Lower lobe of right lung (tissue), 2 donors: Measurements from ENCODE around the gene LRRC75A. TPM values are rescaled to one million over a fixed set of nuclear protein-coding genes. Genes with fewer than 3 reads are reported as not detected.
"Not testable (repeated sequence)": the region's sequence is repeated elsewhere in the genome, so short reads cannot be mapped to it uniquely, and the experiment has no call there.

Experiments used
- ATAC-seq, 2 donors: fragments of 200-7000 bp; cut with Tn5 transposase; one replicate each; pipeline ENCODE4 v1.9.1; 2020 to 2022; ENCODE audit warnings: mild to moderate bottlenecking in 2 of 2, moderate library complexity in 2 of 2
- DNase-seq: peaks from one replicate; pipeline ENCODE4 v3.0.0-alpha.2; 2020
- H3K27ac ChIP-seq: fragments of 200-600 bp; one replicate; pipeline ENCODE4 v1.8.0; 2022
- H3K27me3 ChIP-seq: fragments of 200-600 bp; one replicate; pipeline ENCODE4 v1.8.0; 2022; ENCODE audit warnings: low read depth
- H3K36me3 ChIP-seq: fragments of 200-600 bp; one replicate; pipeline ENCODE4 v1.8.0; 2022; ENCODE audit warnings: mild to moderate bottlenecking
- H3K4me1 ChIP-seq: fragments of 200-600 bp; one replicate; pipeline ENCODE4 v1.8.0; 2022
- H3K4me3 ChIP-seq: fragments of 200-600 bp; one replicate; pipeline ENCODE4 v1.8.0; 2022; ENCODE audit warnings: mild to moderate bottlenecking
- H3K9me3 ChIP-seq: fragments of 200-600 bp; one replicate; pipeline ENCODE4 v1.8.0; 2022
- intact Hi-C: fragments of 100-400 bp; cut with DNase I; formaldehyde crosslinking; loops from one replicate; pipeline ENCODE4 v1.11.0; 2022
- total RNA-seq: library from RNA; stranded (reverse); fragmentation: NEBNext Ultra II Directional; extraction: Animal tissue kit (Norgen Biotek cat#: 25700); gene quantifications from one replicate; pipeline ENCODE4 v1.2.1, GENCODE V29; 2021
- TF ChIP-seq, protein P1 (sequence below): fragments of 200-600 bp; IDR thresholded peaks from one replicate; pipeline ENCODE4 v1.8.0; 2022; ENCODE audit warnings: antibody characterized with exemption, mild to moderate bottlenecking
- donor health status: DM: no; HTN: yes; CAD: no; lungs with severe emphysema.

Gene LRRC75A
- total RNA-seq, 1 donor from 2014 or later: 3.8 TPM

DNA sequence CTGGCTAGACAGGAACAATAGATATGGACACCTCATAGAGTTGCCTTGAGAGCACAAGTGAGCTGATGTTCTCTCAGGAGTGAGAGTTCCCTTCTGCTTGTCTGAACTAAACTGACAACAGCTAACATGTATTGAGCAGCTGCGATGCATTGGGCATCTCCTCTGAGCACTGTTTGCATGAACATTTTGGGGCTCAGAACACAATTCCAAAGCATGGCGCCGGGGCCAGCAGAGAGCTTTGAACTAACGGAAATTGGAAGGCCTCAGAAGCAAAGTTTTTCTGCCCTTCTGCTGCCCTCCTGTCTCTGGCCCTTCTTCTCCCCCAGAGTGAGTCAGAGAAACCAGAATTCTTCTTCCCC, 38.5 kb downstream of the LRRC75A start:
- TF ChIP-seq, protein P1, sequence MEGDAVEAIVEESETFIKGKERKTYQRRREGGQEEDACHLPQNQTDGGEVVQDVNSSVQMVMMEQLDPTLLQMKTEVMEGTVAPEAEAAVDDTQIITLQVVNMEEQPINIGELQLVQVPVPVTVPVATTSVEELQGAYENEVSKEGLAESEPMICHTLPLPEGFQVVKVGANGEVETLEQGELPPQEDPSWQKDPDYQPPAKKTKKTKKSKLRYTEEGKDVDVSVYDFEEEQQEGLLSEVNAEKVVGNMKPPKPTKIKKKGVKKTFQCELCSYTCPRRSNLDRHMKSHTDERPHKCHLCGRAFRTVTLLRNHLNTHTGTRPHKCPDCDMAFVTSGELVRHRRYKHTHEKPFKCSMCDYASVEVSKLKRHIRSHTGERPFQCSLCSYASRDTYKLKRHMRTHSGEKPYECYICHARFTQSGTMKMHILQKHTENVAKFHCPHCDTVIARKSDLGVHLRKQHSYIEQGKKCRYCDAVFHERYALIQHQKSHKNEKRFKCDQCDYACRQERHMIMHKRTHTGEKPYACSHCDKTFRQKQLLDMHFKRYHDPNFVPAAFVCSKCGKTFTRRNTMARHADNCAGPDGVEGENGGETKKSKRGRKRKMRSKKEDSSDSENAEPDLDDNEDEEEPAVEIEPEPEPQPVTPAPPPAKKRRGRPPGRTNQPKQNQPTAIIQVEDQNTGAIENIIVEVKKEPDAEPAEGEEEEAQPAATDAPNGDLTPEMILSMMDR: no peak
- Histone ChIP-seq H3K9me3 (no peaks in the 10 kb centered on the region), H3K27me3 (no peaks in the 10 kb centered on the region), H3K4me1 (no peaks in the 10 kb centered on the region), H3K27ac (no peak overlapping the region), H3K4me3 (no peak overlapping the region), H3K36me3 (peaks cover 21% of the 10 kb centered on the region)
- intact Hi-C loops: no loop called here
- no peak for DNase-seq
- ATAC-seq: no peak

DNA sequence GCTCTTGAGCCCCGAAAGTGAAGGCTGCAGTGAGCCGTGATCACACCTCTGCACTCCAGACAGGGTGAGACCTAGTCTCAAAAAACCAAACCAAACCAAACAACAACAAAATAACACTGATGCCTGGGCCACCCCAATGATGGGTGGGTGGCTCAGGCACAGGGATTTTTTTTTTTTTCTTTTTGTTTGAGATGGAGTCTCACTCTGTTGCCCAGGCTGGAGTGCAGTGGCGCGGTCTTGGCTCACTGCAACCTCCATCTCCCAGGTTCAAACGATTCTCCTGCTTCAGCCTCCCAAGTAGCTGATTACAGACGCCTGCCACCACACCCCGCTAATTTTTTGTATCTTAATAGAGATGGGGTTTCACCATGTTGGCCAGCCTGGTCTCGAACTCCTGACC, 39.7 kb downstream of the LRRC75A start:
- H3K27ac ChIP-seq, H3K4me3 ChIP-seq, intact Hi-C loops, H3K27me3 ChIP-seq, ATAC-seq, H3K4me1 ChIP-seq, DNase-seq, H3K9me3 ChIP-seq: not testable (repeated sequence)
- H3K36me3 ChIP-seq: peaks cover 24% of the 10 kb centered on the region

DNA sequence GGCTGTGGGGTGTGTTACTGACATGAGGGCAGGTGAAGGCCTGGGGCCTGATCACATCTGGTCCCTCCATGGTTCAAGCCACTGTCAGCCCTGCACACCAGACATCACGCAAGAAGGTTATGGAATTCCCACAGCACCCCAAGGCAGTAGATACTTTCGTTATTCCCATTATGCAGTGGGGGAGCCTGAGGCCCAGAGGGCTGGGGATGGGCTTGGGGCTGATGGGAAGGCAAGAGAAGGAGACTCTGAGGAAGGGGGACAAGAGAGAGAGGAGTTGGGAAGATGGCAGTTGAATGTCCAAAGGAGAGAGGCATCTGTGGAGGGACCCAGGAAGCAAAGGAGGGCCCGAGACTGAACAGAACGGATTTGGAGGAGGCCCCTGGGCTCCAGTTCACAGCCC, 42.0 kb downstream of the LRRC75A start:
- no peak for DNase-seq
- no peak overlapping the region for H3K27ac ChIP-seq
- peaks cover 43% of the 10 kb centered on the region for H3K36me3 ChIP-seq
- H3K4me3 ChIP-seq: no peak overlapping the region
- H3K9me3 ChIP-seq: no peaks in the 10 kb centered on the region
- no peaks in the 10 kb centered on the region for H3K4me1 ChIP-seq
- ATAC-seq: no peak
- no peaks in the 10 kb centered on the region for H3K27me3 ChIP-seq
- TF ChIP-seq, protein P1: no peak
- intact Hi-C loops: no loop called here

DNA sequence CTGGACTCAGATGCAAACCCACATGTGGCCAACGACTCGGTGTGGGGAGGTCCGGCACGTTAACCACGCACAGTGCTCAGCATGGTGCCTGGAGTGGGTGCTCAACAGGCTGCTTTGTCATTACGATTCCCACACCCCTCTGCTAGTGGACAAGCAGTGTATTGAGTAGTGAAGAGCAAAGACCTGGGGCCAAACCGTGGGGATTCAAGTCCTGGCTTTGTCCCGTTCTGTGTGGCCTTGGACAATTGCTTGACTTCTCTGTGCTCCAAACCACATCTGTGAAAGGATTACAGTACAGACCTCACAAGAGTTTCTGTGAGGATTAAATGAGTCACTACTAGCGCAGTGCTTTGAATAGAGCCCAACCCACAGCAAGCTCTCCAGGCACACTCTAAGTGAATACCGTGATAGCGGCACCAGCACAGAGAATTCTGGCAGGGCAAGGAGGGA, 42.8 kb downstream of the LRRC75A start:
- H3K9me3 ChIP-seq: no peaks in the 10 kb centered on the region
- intact Hi-C loops: no loop called here
- no peaks in the 10 kb centered on the region for H3K4me1 ChIP-seq
- H3K36me3 ChIP-seq: peaks cover 51% of the 10 kb centered on the region
- ATAC-seq (no peak), DNase-seq (no peak)
- H3K4me3 ChIP-seq: no peak overlapping the region
- no peaks in the 10 kb centered on the region for H3K27me3 ChIP-seq
- TF ChIP-seq, protein P1: no peak
- no peak overlapping the region for H3K27ac ChIP-seq

DNA sequence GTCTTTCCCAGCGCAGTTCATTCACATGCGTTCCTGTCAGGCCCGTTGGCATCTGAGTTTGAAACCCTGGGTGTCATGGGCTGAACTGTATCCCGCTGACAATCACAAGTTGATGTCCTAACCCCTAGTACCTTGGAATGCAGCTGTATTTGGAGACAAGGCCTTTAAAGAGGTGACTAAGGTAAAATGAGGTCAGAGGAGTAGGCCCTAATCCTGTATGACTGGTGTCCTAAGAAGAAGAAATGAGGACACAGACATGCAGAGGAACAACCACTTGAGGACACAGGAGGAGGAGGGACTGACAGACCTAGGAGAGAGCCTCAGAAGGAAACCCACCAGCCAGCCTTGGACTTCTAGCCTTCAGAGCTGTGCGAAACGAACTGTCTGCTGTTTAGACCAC, 43.5 kb downstream of the LRRC75A start:
- TF ChIP-seq, protein P1: no peak
- DNase-seq: no peak
- intact Hi-C loops: no loop called here
- no peak overlapping the region for H3K4me3 ChIP-seq
- no peaks in the 10 kb centered on the region for H3K9me3 ChIP-seq
- ATAC-seq: no peak
- no peak overlapping the region for H3K27ac ChIP-seq
- peaks cover 1% of the 10 kb centered on the region for H3K4me1 ChIP-seq
- H3K27me3 ChIP-seq: no peaks in the 10 kb centered on the region
- peaks cover 57% of the 10 kb centered on the region for H3K36me3 ChIP-seq

DNA sequence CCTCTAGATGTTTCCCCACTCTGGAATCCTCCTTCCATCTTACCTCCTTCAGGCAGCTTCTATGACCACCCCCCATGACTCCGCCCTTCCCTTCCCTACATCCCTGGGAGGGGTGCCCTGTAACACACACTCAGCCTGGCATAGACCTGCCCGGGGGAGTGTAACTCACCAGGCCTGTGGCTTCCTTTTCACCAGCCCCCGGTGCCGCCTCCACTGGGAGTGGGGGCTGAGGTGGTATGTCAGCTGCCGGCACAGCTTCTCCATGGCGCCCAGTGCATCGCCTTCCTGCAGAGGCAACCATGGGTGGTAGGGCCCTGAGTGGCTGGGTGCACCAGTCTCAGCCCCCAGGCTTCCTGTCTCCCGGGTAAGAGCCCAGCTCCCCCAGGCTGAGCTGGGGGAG, 44.3 kb downstream of the LRRC75A start:
- intact Hi-C loops: no loop called here
- ATAC-seq: no peak
- TF ChIP-seq, protein P1: no peak
- Histone ChIP-seq H3K4me3 (no peak overlapping the region), H3K4me1 (peaks cover 10% of the 10 kb centered on the region), H3K36me3 (peaks cover 66% of the 10 kb centered on the region), H3K9me3 (no peaks in the 10 kb centered on the region), H3K27me3 (no peaks in the 10 kb centered on the region), H3K27ac (no peak overlapping the region)
- no peak for DNase-seq
